Upper lobe of left lung (tissue), 4 donors: ENCODE measurements around the gene GIMAP6.
"Not testable (repeated sequence)": the region's sequence is repeated elsewhere in the genome, so short reads cannot be mapped to it uniquely, and the experiment has no call there.

ENCODE experiments used
- CTCF ChIP-seq, 6 experiments: fragments of 450-650 bp in 4 of 6; fragments of 200-600 bp in 2 of 6; sonication (generic) in 2 of 6; IDR thresholded peaks; one replicate each; pipeline ENCODE4 v1.5.1; 2016 to 2019; ENCODE audit warnings: antibody characterized with exemption in 6 of 6
- EP300 ChIP-seq, 4 donors: sonication (generic); formaldehyde crosslinking; IDR thresholded peaks; one replicate each; pipeline ENCODE4 v1.5.1; 2017; ENCODE audit warnings: antibody characterized with exemption in 4 of 4, control low read depth in 2 of 4
- POLR2A ChIP-seq, 4 donors: fragments of 450-650 bp; IDR thresholded peaks; one replicate each; pipeline ENCODE4 v1.5.1; 2016 to 2017; ENCODE audit warnings: antibody characterized with exemption in 4 of 4, mild to moderate bottlenecking in 2 of 4

- TF ChIP-seq POLR2A, CTCF (IDR thresholded peaks at IDR 0.05): not testable (repeated sequence)
- peak in 2 of 4 donors; percentile 30 to 42 for TF ChIP-seq EP300 (IDR thresholded peaks at IDR 0.05)
Measured at GRCh38 chr7:150676854-150677253, 44.7 kb upstream of the GIMAP6 start.
